K562 (cell line): Measurements from ENCODE around the gene PATJ. TPM values are rescaled to one million over a fixed set of nuclear protein-coding genes. Genes with fewer than 3 reads are reported as not detected.
A peak's percentile ranks its signal among the peaks of the same experiment; 100 is the strongest.

Source experiments
- ATAC-seq: fragments of 200-7000 bp; cut with Tn5 transposase; 3 replicates; pipeline ENCODE4 v1.9.1; 2020; ENCODE audit warnings: moderate library complexity
- BruUV-seq: library from RNA; stranded (reverse); fragments of 400-500 nt; replicated peaks from 2 replicates; lab custom pipeline; 2021; lab: Mats Ljungman, UMichigan
- CTCF ChIA-PET: fragments of 300-600 bp; formaldehyde crosslinking; extraction: SDS; loops from one replicate; lab custom pipeline; 2021; ENCODE audit warnings: low intra/inter-chr PET ratio; lab: Yijun Ruan, JAX
- POLR2A ChIA-PET: fragments of 300-600, 350-650 bp; sonication (Branson Sonifier 250); formaldehyde crosslinking; extraction: SDS; loops from one replicate; lab custom pipeline; 2021; ENCODE audit warnings: antibody characterized with exemption, inconsistent platforms; lab: Yijun Ruan, JAX
- DNase-seq, 4 experiments: peaks; one replicate each; pipeline versions ENCODE4 v3.0.0 to v3.0.0-alpha.2; 2011 to 2018; ENCODE audit warnings: low spot score in 3 of 4, mixed read lengths in 3 of 4; ENCODE audit errors: extremely low read depth in 1 of 4
- FAIRE-seq: peaks from 2 replicates; lab custom pipeline; 2011; peaks lifted over from hg19 to GRCh38; lab: Jason Lieb, UNC
- H2AFZ ChIP-seq: 2 replicates; pipeline ENCODE4 v1.6.0; 2011; ENCODE audit warnings: low read depth, low read length, control low read depth, inconsistent platforms
- H3K27ac ChIP-seq: fragments of 200-600 bp; 3 replicates; pipeline ENCODE4 v1.8.0; 2011; ENCODE audit warnings: low read depth, mild to moderate bottlenecking, control low read depth, inconsistent platforms, low read length, moderate library complexity, mixed read lengths; ENCODE audit errors: extremely low read depth
- H3K27me3 ChIP-seq, 2 experiments: fragments of 300-600 bp in 1 of 2; 2 replicates in 1 of 2; 3 replicates in 1 of 2; pipeline versions ENCODE4 v1.6.0 to v1.8.0; 2011; ENCODE audit warnings: inconsistent platforms in 2 of 2, low read length in 2 of 2, mild to moderate bottlenecking in 1 of 2, mixed read lengths in 1 of 2, moderate library complexity in 1 of 2; ENCODE audit not compliant: control insufficient read depth in 2 of 2, insufficient read depth in 2 of 2
- H3K36me3 ChIP-seq: fragments of 300-600 bp; 3 replicates; pipeline ENCODE4 v1.8.0; 2011; ENCODE audit warnings: mild to moderate bottlenecking, low read length, inconsistent platforms; ENCODE audit not compliant: control insufficient read depth, insufficient read depth
- H3K4me1 ChIP-seq, 2 experiments: fragments of 200-600 bp in 1 of 2; replicated peaks in 1 of 2; 2 replicates in 1 of 2; 3 replicates in 1 of 2; pipeline versions ENCODE4 v1.5.1 to v1.8.0; 2011; ENCODE audit warnings: inconsistent platforms in 2 of 2, low read length in 2 of 2, mild to moderate bottlenecking in 1 of 2, mixed read lengths in 1 of 2, moderate library complexity in 1 of 2; ENCODE audit not compliant: control insufficient read depth in 2 of 2, insufficient read depth in 2 of 2
- H3K4me2 ChIP-seq: 2 replicates; pipeline ENCODE4 v1.6.1; 2011; ENCODE audit warnings: low read length, control low read depth, inconsistent platforms, mixed read lengths; ENCODE audit not compliant: insufficient read depth
- H3K4me3 ChIP-seq: fragments of 200-600 bp; sonication (generic), shearing (Covaris generic); 2 replicates; pipeline ENCODE4 v1.5.1; 2016; ENCODE audit warnings: control low read depth, inconsistent platforms
- H3K79me2 ChIP-seq: fragments of 200-600 bp; 3 replicates; pipeline ENCODE4 v1.8.0; 2011; ENCODE audit warnings: low read length, inconsistent platforms; ENCODE audit not compliant: control insufficient read depth, insufficient read depth
- H3K9ac ChIP-seq, 2 experiments: 2 replicates each; pipeline versions ENCODE4 v1.6.0 to v1.6.1; 2011; ENCODE audit warnings: low read depth in 2 of 2, low read length in 2 of 2, control low read depth in 1 of 2, inconsistent platforms in 1 of 2, mild to moderate bottlenecking in 1 of 2, mixed read lengths in 1 of 2; ENCODE audit not compliant: insufficient read depth in 1 of 2
- H3K9me1 ChIP-seq: one replicate; pipeline ENCODE4 v1.6.0; 2011; ENCODE audit warnings: inconsistent platforms, mild to moderate bottlenecking, low read length, moderate library complexity; ENCODE audit not compliant: control insufficient read depth, insufficient read depth
- H3K9me3 ChIP-seq: replicated peaks from 2 replicates; pipeline ENCODE4 v1.5.1; 2011; ENCODE audit warnings: low read depth, low read length, inconsistent platforms; ENCODE audit not compliant: control insufficient read depth, insufficient read depth
- H4K20me1 ChIP-seq: replicated peaks from 2 replicates; pipeline ENCODE4 v1.6.1; 2011; ENCODE audit warnings: low read length, inconsistent platforms, mixed read lengths; ENCODE audit not compliant: control insufficient read depth, insufficient read depth
- ASH1L ChIP-seq: fragments of 450-650 bp; IDR thresholded peaks from 2 replicates; pipeline ENCODE4 v1.6.1; 2018; ENCODE audit warnings: borderline replicate concordance, mild to moderate bottlenecking, low read depth; ENCODE audit not compliant: partially characterized antibody
- BACH1 ChIP-seq: fragments of 200-800 bp; sonication (Bioruptor generic); IDR thresholded peaks from 2 replicates; pipeline ENCODE4 v1.6.1; 2016; ENCODE audit warnings: missing genetic modification characterization, missing compliant biosample characterization
- CBFA2T3 ChIP-seq: fragments of 450-650 bp; IDR thresholded peaks from 2 replicates; pipeline ENCODE4 v1.6.1; 2017
- HNRNPH1 ChIP-seq: fragments of 200-400 bp; formaldehyde crosslinking; optimal IDR thresholded peaks from 2 replicates; pipeline ENCODE3; 2017; ENCODE audit warnings: low read depth, mild to moderate bottlenecking, low read length, moderate library complexity
- MEF2A ChIP-seq: IDR thresholded peaks from 2 replicates; pipeline ENCODE4 v1.6.1; 2011; ENCODE audit warnings: low read depth, mild to moderate bottlenecking, low read length, moderate library complexity; ENCODE audit not compliant: control insufficient read depth
- PHF21A ChIP-seq: fragments of 450-650 bp; IDR thresholded peaks from 2 replicates; pipeline ENCODE4 v1.6.1; 2017; ENCODE audit warnings: low read depth, borderline replicate concordance
- SMARCA4 ChIP-seq: fragments of 450-650 bp; IDR thresholded peaks from 2 replicates; pipeline ENCODE4 v1.6.1; 2016
- SREBF1 ChIP-seq: fragments of 150-350 bp; IDR thresholded peaks from 2 replicates; pipeline ENCODE4 v1.6.1; 2014; ENCODE audit warnings: antibody characterized with exemption, low read depth, low read length, borderline replicate concordance
- ZMIZ1 ChIP-seq, 2 experiments: fragments of 150-350 bp in 1 of 2; IDR thresholded peaks; 2 replicates each; pipeline ENCODE4 v1.6.1; 2012 to 2016; ENCODE audit warnings: low read depth in 2 of 2, low read length in 2 of 2, mild to moderate bottlenecking in 1 of 2, moderate library complexity in 1 of 2
- ZNF316 ChIP-seq: fragments of 450-650 bp; IDR thresholded peaks from 2 replicates; pipeline ENCODE4 v1.6.1; 2016
- ZNF436 ChIP-seq: fragments of 250-450, 450-650 bp; sonication (Bioruptor Pico); formaldehyde crosslinking; IDR thresholded peaks from 2 replicates; pipeline ENCODE4 v1.7.0; 2020; ENCODE audit warnings: mild to moderate bottlenecking
- WGBS: fragments of 100-300 bp; shearing (Covaris generic); methylation state at CpG from one replicate; pipeline ENCODE4 v1.1.6; 2016; ENCODE audit warnings: low coverage, mixed read lengths; ENCODE audit not compliant: insufficient coverage; ENCODE audit errors: missing lambda C conversion rate; 5-methylcytosine and 5-hydroxymethylcytosine counted together
- in situ Hi-C: fragments of 300-500 bp; cut with MboI; formaldehyde crosslinking; loops from 4 replicates; pipeline ENCODE4 v1.15.0; 2018; ENCODE audit warnings: inconsistent platforms, mixed read lengths
- intact Hi-C: fragments of 100-400 bp; cut with micrococcal nuclease; formaldehyde crosslinking; loops from 2 replicates; pipeline ENCODE4 v1.14.2; 2022
- polyA plus RNA-seq, 8 experiments: library from polyadenylated mRNA; depleted of rRNA in 4 of 8; stranded (reverse) in 5 of 8; unstranded in 3 of 8; fragments of >200 nt; fragmentation: Nextera tagmentation in 2 of 8; fragmentation: Illumina TruSeq in 1 of 8; extraction: Ambion mirVana in 2 of 8; extraction: Trizol in 1 of 8; gene quantifications; 2 replicates each; pipeline versions ENCODE4 v1.2.1 to v1.2.3, GENCODE V29; 2011 to 2014; ENCODE audit warnings: inconsistent platforms in 1 of 8, missing spikeins in 1 of 8
- total RNA-seq, 7 experiments: library from RNA; depleted of rRNA in 6 of 7; stranded (reverse); fragments of >200 nt in 6 of 7; fragmentation: Illumina TruSeq in 2 of 7; extraction: Trizol in 2 of 7; gene quantifications; 2 replicates each; pipeline versions ENCODE4 v1.2.1 to v1.2.3, GENCODE V29; 2011 to 2021; ENCODE audit warnings: low replicate concordance in 1 of 7

PATJ gene
- total and polyA plus RNA-seq, 9 of the 15 experiments (the other 6 are each of a cell fraction or from before 2014, with no cell fraction given): 0.22 TPM; not detected in 8

DNA sequence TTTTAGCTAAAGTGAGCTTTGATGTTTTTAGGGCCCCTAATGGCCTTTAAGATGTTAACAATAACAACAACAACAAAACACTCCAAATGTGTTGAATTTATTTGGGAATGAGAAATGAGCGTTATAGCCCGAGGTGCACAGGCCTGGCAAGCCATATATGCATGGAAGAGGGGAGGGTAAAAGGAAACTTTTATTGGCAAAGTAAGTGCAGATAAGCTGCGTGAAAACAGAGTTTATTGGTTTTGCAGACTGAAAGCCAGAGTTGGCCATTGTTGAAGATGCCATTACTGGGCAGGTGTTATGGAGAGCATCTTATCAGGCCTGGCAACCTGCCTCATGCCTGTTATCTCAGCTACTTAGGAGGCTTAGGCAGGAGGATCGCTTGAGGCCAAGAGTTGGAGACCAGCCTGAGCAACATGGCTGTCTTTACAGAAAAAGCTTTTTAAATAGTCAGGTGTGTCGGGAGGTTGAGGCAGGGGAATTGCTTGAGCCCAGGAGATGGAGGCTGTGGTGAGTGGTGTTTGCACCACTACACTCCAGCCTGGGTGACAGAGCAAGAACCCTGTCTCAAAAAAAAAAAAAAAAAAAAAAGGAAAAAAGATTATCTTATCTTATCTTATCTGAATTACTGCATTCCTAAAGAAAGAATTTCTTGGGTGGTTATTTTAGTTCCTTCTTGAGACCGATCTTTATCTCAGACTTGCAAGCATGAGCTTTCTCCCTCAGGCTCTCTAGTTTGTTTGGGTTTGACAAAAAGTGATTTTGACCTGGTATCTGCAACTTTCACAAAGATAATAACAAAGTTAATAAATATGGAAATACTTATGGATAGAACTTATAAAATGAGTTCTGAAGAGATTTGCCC is 1.7 kb downstream of the PATJ start:
- Histone ChIP-seq H3K27me3 (no peaks in the 10 kb centered on the region), H2AFZ (no peak overlapping the region), H3K9ac (no peak overlapping the region), H3K9me3 (no peaks in the 10 kb centered on the region), H3K9me1 (no peaks in the 10 kb centered on the region), H3K36me3 (no peaks in the 10 kb centered on the region), H4K20me1 (no peaks in the 10 kb centered on the region), H3K79me2 (no peaks in the 10 kb centered on the region), H3K27ac (no peak overlapping the region), H3K4me1 (no peaks in the 10 kb centered on the region; a peak in 1 of 5 replicates), H3K4me2 (no peak overlapping the region), H3K4me3 (no peak overlapping the region)
- TF ChIP-seq ZNF436 (CRISPR knock-in tag) (no peak), CBFA2T3 (0 out of 2 replicates have a peak, but pooled peaks have one; percentile 7)
- no peak for ATAC-seq
- no peak for FAIRE-seq
- CTCF ChIA-PET: no interaction called here
- no peak for DNase-seq
- no TSS peak for BruUV-seq
- POLR2A ChIA-PET: interaction anchor here (0.6 kb wide), 1 partner anchor 84 kb away, joined by 3 read pairs; no protein-coding TSS in a partner anchor
- 42% methylated on average over 6 of the region's 6 CpGs for WGBS
- in situ Hi-C loops: no loop called here
- intact Hi-C loops: no loop called here

- Histone ChIP-seq H3K36me3 (no peaks in the 10 kb centered on the region), H3K9me3 (no peaks in the 10 kb centered on the region), H3K4me1 (no peaks in the 10 kb centered on the region; a peak in 1 of 5 replicates), H3K4me3 (no peak overlapping the region), H4K20me1 (no peaks in the 10 kb centered on the region), H2AFZ (peak overlapping the region; percentile 65), H3K79me2 (no peaks in the 10 kb centered on the region), H3K9me1 (no peaks in the 10 kb centered on the region), H3K9ac (no peak overlapping the region), H3K4me2 (no peak overlapping the region), H3K27ac (no peak overlapping the region), H3K27me3 (no peaks in the 10 kb centered on the region)
- no TSS peak for BruUV-seq
- FAIRE-seq: peak; percentile 46
- CTCF ChIA-PET: no interaction called here
- DNase-seq: peak in 1 of 4 experiments; percentile 9
- ATAC-seq: no peak
- in situ Hi-C loops: no loop called here
- WGBS: 50% methylated on average over 1 of the region's 1 CpG
- intact Hi-C loops: no loop called here
- POLR2A ChIA-PET: no interaction called here
- no peak for TF ChIP-seq ASH1L
- peak; percentile 46; the same call in 1 of the 2 replicates for TF ChIP-seq SMARCA4
- TF ChIP-seq MEF2A: no peak
- TF ChIP-seq SREBF1: no peak
- no peak for TF ChIP-seq HNRNPH1
- peak; percentile 98 for TF ChIP-seq ZNF316
- no peak for TF ChIP-seq ZMIZ1 (IDR thresholded peaks at IDR 0.05; ENCODE audit: low read depth in 2 of 2, low read length in 2 of 2)
- peak; percentile 91 for TF ChIP-seq BACH1 (tag)
- TF ChIP-seq PHF21A: no peak
Observed at GRCh38 chr1:61746813-61747212, 4.5 kb downstream of the PATJ start.
